ENCODE measurements around the gene BSND. TPM values are rescaled to one million over a fixed set of nuclear protein-coding genes. Genes with fewer than 3 reads are reported as not detected.

The BSND gene
- total RNA-seq: not detected in 2 replicates

DNA sequence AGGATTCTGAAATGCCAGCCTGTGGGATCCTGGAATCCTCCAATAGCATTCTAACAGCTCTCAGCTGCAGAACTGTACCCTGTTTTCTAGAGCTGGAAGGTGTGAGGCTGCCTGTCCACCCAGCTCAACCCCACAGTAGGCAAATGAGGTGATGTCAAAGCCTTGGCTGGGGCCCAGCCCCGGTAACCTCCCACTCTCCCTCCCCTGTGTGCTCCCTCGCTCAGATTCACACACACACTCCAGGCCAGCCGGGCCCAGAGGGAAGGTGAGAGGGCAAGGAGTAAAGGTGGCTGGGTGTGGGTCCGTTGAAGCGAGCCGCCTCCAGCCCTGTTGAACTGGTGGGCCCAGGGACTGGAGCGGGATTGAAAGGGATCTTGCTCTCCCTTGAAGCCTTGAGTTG, at the start of gene BSND:
Gene BSND (plus strand): TSS at position 257 of the 400 bp plus-strand sequence. CDS start 254 bp downstream, outside the sequence.

DNA sequence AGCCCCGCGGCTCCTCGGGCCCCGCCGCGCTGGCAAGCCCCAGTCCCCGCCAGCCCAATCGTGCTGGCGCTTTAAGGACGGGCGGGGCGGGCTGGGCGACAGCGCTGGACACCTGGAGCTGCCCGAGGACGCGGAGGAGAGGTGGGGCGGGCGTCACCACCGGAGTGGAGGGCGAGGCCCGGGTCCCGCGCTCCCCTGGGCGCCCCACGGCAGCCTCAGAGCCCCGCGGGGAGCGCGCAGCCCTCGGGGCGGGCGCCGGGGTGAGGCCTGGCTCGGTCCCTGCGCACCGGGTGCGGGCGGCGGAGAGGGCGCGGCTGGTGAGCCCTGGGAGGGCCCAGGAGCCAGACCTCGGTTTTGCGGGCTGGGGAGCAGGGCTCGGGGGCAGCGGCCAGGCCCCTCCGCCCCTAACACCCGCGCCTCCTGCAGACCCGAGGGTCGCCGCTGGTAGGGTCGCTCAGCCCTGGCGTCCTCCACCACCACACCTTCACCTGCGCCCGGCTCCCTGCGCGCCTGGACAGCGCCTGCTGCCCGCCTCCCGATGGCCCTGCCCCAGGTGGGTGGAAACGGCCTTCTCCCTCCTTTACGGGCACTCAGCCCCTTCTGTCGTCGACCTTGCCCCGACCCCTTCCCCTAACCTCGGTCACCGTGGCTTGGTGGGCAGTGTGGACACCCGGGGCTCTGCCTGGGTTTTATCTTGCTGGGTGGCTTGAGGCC, 18.0 kb upstream of the BSND start, which contains the start of gene TMEM61:
Gene TMEM61 (plus strand): TSS at position 101 of the 714 bp plus-strand sequence. CDS start 438 bp downstream, at position 539.

DNA sequence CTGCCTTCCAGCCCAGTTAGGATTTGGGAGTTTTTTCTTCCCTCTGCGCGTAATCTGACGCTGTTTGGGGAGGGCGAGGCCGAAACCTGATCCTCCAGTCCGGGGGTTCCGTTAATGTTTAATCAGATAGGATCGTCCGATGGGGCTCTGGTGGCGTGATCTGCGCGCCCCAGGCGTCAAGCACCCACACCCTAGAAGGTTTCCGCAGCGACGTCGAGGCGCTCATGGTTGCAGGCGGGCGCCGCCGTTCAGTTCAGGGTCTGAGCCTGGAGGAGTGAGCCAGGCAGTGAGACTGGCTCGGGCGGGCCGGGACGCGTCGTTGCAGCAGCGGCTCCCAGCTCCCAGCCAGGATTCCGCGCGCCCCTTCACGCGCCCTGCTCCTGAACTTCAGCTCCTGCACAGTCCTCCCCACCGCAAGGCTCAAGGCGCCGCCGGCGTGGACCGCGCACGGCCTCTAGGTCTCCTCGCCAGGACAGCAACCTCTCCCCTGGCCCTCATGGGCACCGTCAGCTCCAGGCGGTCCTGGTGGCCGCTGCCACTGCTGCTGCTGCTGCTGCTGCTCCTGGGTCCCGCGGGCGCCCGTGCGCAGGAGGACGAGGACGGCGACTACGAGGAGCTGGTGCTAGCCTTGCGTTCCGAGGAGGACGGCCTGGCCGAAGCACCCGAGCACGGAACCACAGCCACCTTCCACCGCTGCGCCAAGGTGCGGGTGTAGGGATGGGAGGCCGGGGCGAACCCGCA, 40.8 kb downstream of the BSND start, which contains the start of gene PCSK9:
Gene PCSK9 (plus strand): TSS at position 207 of the 741 bp plus-strand sequence. CDS start 290 bp downstream, at position 497.

Other genes starting within 250 kb of the BSND start
- gene PARS2, start 234.4 kb upstream of the BSND start, total RNA-seq: 3.0 and 3.5 TPM in 2 replicates
- under 0.01 TPM in 1 of 2 replicates, not detected in the other for gene TTC22, start 197.6 kb upstream of the BSND start, total RNA-seq
- gene DHCR24, start 111.7 kb upstream of the BSND start, total RNA-seq: 44.0 and 52.2 TPM in 2 replicates
- not detected in 2 replicates for gene TMEM61, start 18.3 kb upstream of the BSND start, total RNA-seq
- gene PCSK9, start 40.6 kb downstream of the BSND start, total RNA-seq: 0.25 and 0.40 TPM in 2 replicates
- gene USP24, start 216.4 kb downstream of the BSND start, total RNA-seq: 35.4 and 40.1 TPM in 2 replicates

Measured in aortic smooth muscle cell (primary cell).